Kidney epithelial cell (primary cell): ENCODE measurements around the gene ZBTB44. TPM values are rescaled to one million over a fixed set of nuclear protein-coding genes. Genes with fewer than 3 reads are reported as not detected.

Experiments
- DNase-seq: peaks from one replicate; pipeline ENCODE4 v3.0.0-alpha.2; 2010; ENCODE audit warnings: low read depth
- H3K27me3 ChIP-seq: 2 replicates; pipeline ENCODE4 v1.6.0; 2011; ENCODE audit warnings: low read length; ENCODE audit not compliant: control insufficient read depth, insufficient read depth
- H3K36me3 ChIP-seq: 2 replicates; pipeline ENCODE4 v1.5.1; 2011; ENCODE audit warnings: low read length; ENCODE audit not compliant: control insufficient read depth, insufficient read depth
- H3K4me3 ChIP-seq: 2 replicates; pipeline ENCODE4 v1.5.1; 2011; ENCODE audit warnings: low read depth, mild to moderate bottlenecking, control low read depth, low read length
- total RNA-seq: library from RNA; depleted of rRNA; stranded (reverse); fragments of >200 nt; gene quantifications from 2 replicates; pipeline ENCODE4 v1.2.3, GENCODE V29; 2015
- TF ChIP-seq, protein P1 (sequence below): IDR thresholded peaks from 2 replicates; pipeline ENCODE4 v1.5.1; 2011; ENCODE audit warnings: mild to moderate bottlenecking, moderate library complexity, low read length, control low read depth, inconsistent platforms; ENCODE audit not compliant: insufficient read depth, poor library complexity, severe bottlenecking

Gene ZBTB44
- total RNA-seq, 1 donor from 2014 or later = 18.8 TPM

GRCh38 chr11:130203766-130204702 lies 110.7 kb downstream of the ZBTB44 start:
- H3K36me3 ChIP-seq = no peaks in the 10 kb centered on the region
- DNase-seq = no peak
- no peak overlapping the region for H3K4me3 ChIP-seq
- peaks cover 4% of the 10 kb centered on the region for H3K27me3 ChIP-seq
- TF ChIP-seq, protein P1, sequence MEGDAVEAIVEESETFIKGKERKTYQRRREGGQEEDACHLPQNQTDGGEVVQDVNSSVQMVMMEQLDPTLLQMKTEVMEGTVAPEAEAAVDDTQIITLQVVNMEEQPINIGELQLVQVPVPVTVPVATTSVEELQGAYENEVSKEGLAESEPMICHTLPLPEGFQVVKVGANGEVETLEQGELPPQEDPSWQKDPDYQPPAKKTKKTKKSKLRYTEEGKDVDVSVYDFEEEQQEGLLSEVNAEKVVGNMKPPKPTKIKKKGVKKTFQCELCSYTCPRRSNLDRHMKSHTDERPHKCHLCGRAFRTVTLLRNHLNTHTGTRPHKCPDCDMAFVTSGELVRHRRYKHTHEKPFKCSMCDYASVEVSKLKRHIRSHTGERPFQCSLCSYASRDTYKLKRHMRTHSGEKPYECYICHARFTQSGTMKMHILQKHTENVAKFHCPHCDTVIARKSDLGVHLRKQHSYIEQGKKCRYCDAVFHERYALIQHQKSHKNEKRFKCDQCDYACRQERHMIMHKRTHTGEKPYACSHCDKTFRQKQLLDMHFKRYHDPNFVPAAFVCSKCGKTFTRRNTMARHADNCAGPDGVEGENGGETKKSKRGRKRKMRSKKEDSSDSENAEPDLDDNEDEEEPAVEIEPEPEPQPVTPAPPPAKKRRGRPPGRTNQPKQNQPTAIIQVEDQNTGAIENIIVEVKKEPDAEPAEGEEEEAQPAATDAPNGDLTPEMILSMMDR = no peak

DNA sequence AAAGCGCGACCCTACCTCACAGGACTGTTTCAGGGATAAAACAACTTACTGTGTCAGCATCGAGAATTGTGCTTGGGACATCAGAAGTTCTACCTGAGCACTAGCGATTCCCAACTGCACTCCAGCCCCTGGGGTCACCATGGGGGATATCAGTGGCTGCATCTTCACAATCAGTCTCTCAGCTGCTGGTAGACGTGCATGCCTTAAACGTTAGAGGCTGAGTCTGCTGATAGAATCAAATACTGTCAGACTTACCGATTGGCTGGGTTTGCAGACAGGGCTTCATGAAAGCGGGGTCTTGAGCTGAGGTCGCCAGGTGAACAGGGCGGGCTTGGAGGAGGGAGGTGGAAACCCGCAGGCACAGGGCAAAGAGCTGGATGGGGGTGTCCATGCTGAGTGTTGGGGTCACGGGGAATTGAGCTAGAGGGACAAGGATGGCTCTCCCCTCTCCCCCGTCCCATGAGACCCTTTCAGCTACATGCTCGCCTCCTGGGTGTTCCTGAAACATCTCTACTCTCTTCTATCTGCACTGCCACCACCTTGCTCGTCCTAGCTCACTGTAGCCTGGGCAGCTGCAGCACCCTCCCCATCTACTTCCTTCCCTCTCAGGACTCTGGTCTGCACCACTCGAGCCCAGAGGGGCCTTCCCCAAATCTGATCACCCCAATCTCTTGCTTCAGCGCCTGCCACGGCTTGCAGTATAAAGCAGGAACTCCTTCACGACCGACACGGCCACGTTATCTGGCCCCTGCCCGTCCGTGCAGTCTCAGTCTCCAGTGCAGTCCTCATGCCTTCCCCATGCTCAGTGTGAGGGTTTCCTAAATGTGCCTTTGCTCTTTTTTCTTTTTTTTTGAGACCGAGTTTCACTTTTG lies 111.7 kb downstream of the ZBTB44 start:
- Histone ChIP-seq H3K36me3 (no peaks in the 10 kb centered on the region), H3K4me3 (no peak overlapping the region), H3K27me3 (no peaks in the 10 kb centered on the region)
- no peak for DNase-seq
- TF ChIP-seq, protein P1 = no peak

DNA sequence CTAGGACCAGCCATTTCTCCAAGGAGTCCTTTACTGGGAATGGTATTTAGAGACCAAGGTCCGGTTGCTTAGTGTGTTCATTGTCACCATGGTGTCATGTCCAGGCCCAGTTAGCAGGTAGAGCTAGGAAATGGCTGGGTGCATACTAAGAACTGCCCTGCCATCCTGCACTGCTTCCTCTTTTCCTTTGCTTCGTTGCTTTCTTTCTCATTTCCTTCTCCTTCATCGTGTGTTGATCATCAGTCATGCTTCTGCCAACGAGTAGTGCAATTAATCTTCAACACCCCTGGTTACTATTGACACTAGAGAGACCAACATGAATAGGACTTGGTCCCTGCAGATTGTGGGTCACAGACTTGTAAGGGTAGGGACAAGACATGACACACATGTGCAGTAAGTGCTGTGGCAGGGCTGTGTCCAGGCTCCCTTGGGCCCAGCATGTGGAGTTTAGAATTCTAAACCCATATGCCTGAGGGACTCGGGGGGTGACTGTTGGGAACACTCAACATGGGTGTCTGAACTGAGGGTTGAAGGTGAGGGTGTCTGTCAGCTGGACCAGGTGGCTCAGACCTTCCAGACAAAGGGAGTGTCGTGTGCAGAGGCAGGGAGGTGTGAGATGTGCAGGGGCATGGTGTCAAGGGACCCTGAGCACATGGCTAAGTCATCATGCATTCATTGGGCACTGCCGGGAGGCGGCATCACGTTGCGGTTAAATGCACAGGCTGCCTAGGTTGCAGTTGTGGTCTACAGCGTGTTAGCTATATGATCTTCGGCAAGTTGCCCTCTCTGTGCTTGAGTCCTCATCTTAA lies 112.5 kb downstream of the ZBTB44 start:
- TF ChIP-seq, protein P1 = no peak
- H3K36me3 ChIP-seq = no peaks in the 10 kb centered on the region

GRCh38 chr11:130201026-130201425 lies 113.7 kb downstream of the ZBTB44 start:
- DNase-seq = no peak
- no peaks in the 10 kb centered on the region for H3K36me3 ChIP-seq

More for the DNA sequence above, 112.5 kb downstream of the ZBTB44 start:
- no peaks in the 10 kb centered on the region for H3K27me3 ChIP-seq
- no peak overlapping the region for H3K4me3 ChIP-seq
- DNase-seq = no peak

DNA sequence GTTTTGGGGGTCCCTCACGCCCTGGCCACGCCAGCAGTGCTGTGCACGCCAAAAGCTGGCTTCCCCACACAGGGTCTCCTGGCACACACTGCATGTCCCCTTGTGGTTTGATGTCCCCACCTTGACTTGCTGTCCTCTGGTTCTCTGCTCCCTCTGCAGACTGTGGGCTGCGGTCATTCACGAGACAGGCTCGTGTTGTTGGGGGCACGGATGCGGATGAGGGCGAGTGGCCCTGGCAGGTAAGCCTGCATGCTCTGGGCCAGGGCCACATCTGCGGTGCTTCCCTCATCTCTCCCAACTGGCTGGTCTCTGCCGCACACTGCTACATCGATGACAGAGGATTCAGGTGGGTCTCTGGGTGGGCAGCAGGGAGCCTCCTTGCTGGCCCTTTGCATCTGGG lies 114.9 kb downstream of the ZBTB44 start:
- TF ChIP-seq, protein P1 = no peak
- no peaks in the 10 kb centered on the region for H3K27me3 ChIP-seq
- no peak overlapping the region for H3K4me3 ChIP-seq
- DNase-seq = no peak
- no peaks in the 10 kb centered on the region for H3K36me3 ChIP-seq

More at GRCh38 chr11:130201026-130201425, 113.7 kb downstream of the ZBTB44 start:
- Histone ChIP-seq H3K27me3 (no peaks in the 10 kb centered on the region), H3K4me3 (no peak overlapping the region)
- TF ChIP-seq, protein P1 = no peak
